ENCODE measurements around the gene FARP1. TPM values are rescaled to one million over a fixed set of nuclear protein-coding genes. Genes with fewer than 3 reads are reported as not detected.
A peak's percentile ranks its signal among the peaks of the same experiment; 100 is the strongest.

Gene FARP1
- total RNA-seq, 1 donor from 2014 or later, result 17.7 TPM

GRCh38 chr13:98298599-98298998 is 155.7 kb downstream of the FARP1 start:
- TF ChIP-seq POLR2AphosphoS5 (IDR thresholded peaks at IDR 0.05; ENCODE audit: insufficient read depth in 1 of 2, low read depth in 1 of 2) (no peak), POLR2A (IDR thresholded peaks at IDR 0.05) (no peak)
- TF ChIP-seq, protein P1, sequence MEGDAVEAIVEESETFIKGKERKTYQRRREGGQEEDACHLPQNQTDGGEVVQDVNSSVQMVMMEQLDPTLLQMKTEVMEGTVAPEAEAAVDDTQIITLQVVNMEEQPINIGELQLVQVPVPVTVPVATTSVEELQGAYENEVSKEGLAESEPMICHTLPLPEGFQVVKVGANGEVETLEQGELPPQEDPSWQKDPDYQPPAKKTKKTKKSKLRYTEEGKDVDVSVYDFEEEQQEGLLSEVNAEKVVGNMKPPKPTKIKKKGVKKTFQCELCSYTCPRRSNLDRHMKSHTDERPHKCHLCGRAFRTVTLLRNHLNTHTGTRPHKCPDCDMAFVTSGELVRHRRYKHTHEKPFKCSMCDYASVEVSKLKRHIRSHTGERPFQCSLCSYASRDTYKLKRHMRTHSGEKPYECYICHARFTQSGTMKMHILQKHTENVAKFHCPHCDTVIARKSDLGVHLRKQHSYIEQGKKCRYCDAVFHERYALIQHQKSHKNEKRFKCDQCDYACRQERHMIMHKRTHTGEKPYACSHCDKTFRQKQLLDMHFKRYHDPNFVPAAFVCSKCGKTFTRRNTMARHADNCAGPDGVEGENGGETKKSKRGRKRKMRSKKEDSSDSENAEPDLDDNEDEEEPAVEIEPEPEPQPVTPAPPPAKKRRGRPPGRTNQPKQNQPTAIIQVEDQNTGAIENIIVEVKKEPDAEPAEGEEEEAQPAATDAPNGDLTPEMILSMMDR (IDR thresholded peaks at IDR 0.05), result no peak

GRCh38 chr13:98299235-98299965 is 156.5 kb downstream of the FARP1 start:
- Histone ChIP-seq H3K27ac (no peak overlapping the region), H3K27me3 (no peaks in the 10 kb centered on the region), H3K4me3 (no peak overlapping the region), H3K9me3 (no peaks in the 10 kb centered on the region), H3K36me3 (no peaks in the 10 kb centered on the region), H3K4me1 (peaks cover 49% of the 10 kb centered on the region)
- intact Hi-C loops (cut with DNase I), result no loop called here
- TF ChIP-seq POLR2A (IDR thresholded peaks at IDR 0.05) (no peak), POLR2AphosphoS5 (IDR thresholded peaks at IDR 0.05; ENCODE audit: insufficient read depth in 1 of 2, low read depth in 1 of 2) (no peak)
- TF ChIP-seq, protein P1 (IDR thresholded peaks at IDR 0.05), result no peak
- DNase-seq (ENCODE audit: extremely low spot score in 2 of 2), result no peak

More at GRCh38 chr13:98298599-98298998, 155.7 kb downstream of the FARP1 start:
- Histone ChIP-seq H3K4me3 (no peak overlapping the region), H3K36me3 (no peaks in the 10 kb centered on the region), H3K27me3 (no peaks in the 10 kb centered on the region), H3K4me1 (peaks cover 49% of the 10 kb centered on the region), H3K9me3 (no peaks in the 10 kb centered on the region), H3K27ac (no peak overlapping the region)
- no peak for DNase-seq (ENCODE audit: extremely low spot score in 2 of 2)
- intact Hi-C loops (cut with DNase I), result no loop called here

GRCh38 chr13:98299966-98300350 is 157.1 kb downstream of the FARP1 start:
- Histone ChIP-seq H3K27me3 (no peaks in the 10 kb centered on the region), H3K4me1 (peaks cover 49% of the 10 kb centered on the region), H3K27ac (no peak overlapping the region), H3K9me3 (no peaks in the 10 kb centered on the region), H3K4me3 (no peak overlapping the region), H3K36me3 (no peaks in the 10 kb centered on the region)
- no peak for TF ChIP-seq POLR2A (IDR thresholded peaks at IDR 0.05)
- TF ChIP-seq, protein P1 (IDR thresholded peaks at IDR 0.05), result no peak
- DNase-seq (ENCODE audit: extremely low spot score in 2 of 2), result no peak
- intact Hi-C loops (cut with DNase I), result no loop called here

- TF ChIP-seq POLR2A (IDR thresholded peaks at IDR 0.05) (no peak), POLR2AphosphoS5 (IDR thresholded peaks at IDR 0.05; ENCODE audit: insufficient read depth in 1 of 2, low read depth in 1 of 2) (no peak)
- TF ChIP-seq, protein P1 (IDR thresholded peaks at IDR 0.05), result no peak
- Histone ChIP-seq H3K4me1 (peaks cover 42% of the 10 kb centered on the region), H3K4me3 (no peak overlapping the region), H3K9me3 (no peaks in the 10 kb centered on the region), H3K27ac (peak overlapping the region; percentile 60), H3K36me3 (no peaks in the 10 kb centered on the region), H3K27me3 (no peaks in the 10 kb centered on the region)
- no peak for DNase-seq (ENCODE audit: extremely low spot score in 2 of 2)
- intact Hi-C loops (cut with DNase I), result no loop called here
Measured at GRCh38 chr13:98300956-98301641, 158.2 kb downstream of the FARP1 start.

DNA sequence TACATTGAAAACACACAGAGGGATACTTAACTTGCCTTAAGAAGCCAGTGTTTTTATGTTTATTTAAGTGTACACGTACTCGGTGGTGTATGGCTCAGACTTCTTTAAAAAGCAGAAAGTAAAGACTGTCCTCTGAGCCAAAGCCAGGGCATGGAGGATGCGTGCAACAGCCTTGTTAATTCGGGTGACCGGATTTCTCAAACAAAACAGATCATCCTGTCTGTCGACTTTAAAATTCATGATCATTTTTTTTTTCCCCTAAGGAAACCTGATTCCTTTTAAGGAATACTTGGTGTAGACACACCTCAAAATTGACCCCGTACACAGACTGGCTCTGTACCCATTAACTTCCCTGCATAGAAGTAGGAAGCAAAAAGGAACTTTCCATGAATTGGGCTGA is 158.8 kb downstream of the FARP1 start:
- Histone ChIP-seq H3K9me3 (no peaks in the 10 kb centered on the region), H3K36me3 (no peaks in the 10 kb centered on the region), H3K27ac (peak overlapping the region; percentile 60), H3K27me3 (no peaks in the 10 kb centered on the region), H3K4me3 (no peak overlapping the region), H3K4me1 (peaks cover 42% of the 10 kb centered on the region)
- intact Hi-C loops (cut with DNase I), result no loop called here
- DNase-seq (ENCODE audit: extremely low spot score in 2 of 2), result no peak
- TF ChIP-seq POLR2AphosphoS5 (IDR thresholded peaks at IDR 0.05; ENCODE audit: insufficient read depth in 1 of 2, low read depth in 1 of 2), result no peak
- TF ChIP-seq, protein P1 (IDR thresholded peaks at IDR 0.05), result no peak
- no peak for TF ChIP-seq POLR2A (IDR thresholded peaks at IDR 0.05)
